Stimulated activated memory B cell treated with anti-CD40 and anti-IgM and Interleukin-4, amounts not matched to agents 10 μg/mL and 1 μg/mL and 100 μg/mL, for 72 hours (primary cell): ENCODE measurements around the gene MTF1.

Experiments
- ATAC-seq: fragments of 150-1000 bp; cut with Tn5 transposase; 2 replicates; pipeline ENCODE4 v1.10.0; 2021
- H3K27ac Mint-ChIP-seq: one replicate; pipeline ENCODE4 v1.8.0; 2022; ENCODE audit warnings: mild to moderate bottlenecking, mixed read lengths
- H3K27me3 Mint-ChIP-seq: one replicate; pipeline ENCODE4 v1.8.0; 2022; ENCODE audit warnings: mixed read lengths
- H3K36me3 Mint-ChIP-seq: one replicate; pipeline ENCODE4 v1.8.0; 2022; ENCODE audit warnings: mixed read lengths
- H3K4me1 Mint-ChIP-seq: one replicate; pipeline ENCODE4 v1.8.0; 2022; ENCODE audit warnings: mixed read lengths
- H3K4me3 Mint-ChIP-seq: one replicate; pipeline ENCODE4 v1.8.0; 2022; ENCODE audit warnings: mild to moderate bottlenecking, moderate library complexity, mixed read lengths
- H3K9me3 Mint-ChIP-seq: one replicate; pipeline ENCODE4 v1.8.0; 2022; ENCODE audit warnings: mixed read lengths

The MTF1 gene

DNA sequence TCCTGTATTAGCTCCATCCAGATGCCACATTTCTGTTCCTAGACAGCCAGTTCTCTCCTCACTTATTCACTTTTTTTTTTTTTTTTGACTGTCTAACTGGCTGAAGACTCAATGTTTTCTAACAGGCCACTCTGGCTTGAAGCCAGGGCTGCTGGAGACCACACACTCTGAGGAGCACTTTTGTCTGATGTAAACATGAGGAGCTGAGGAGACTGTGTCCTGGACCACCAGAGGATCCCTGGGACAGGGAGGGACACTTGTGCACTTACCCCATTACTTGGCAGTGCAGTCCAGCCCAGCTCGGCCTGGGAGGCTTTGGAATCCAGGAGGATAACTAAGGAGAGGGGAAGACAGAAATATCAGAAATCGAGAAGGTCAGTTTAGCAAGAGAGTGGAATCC lies 96.9 kb downstream of the MTF1 start:
- H3K27ac Mint-ChIP-seq = no peak overlapping the region
- peaks cover 6% of the 10 kb centered on the region for H3K36me3 Mint-ChIP-seq
- peaks cover 3% of the 10 kb centered on the region for H3K9me3 Mint-ChIP-seq
- H3K4me1 Mint-ChIP-seq = peaks cover 28% of the 10 kb centered on the region
- ATAC-seq = no peak
- peaks cover 52% of the 10 kb centered on the region for H3K27me3 Mint-ChIP-seq
- H3K4me3 Mint-ChIP-seq = no peak overlapping the region

DNA sequence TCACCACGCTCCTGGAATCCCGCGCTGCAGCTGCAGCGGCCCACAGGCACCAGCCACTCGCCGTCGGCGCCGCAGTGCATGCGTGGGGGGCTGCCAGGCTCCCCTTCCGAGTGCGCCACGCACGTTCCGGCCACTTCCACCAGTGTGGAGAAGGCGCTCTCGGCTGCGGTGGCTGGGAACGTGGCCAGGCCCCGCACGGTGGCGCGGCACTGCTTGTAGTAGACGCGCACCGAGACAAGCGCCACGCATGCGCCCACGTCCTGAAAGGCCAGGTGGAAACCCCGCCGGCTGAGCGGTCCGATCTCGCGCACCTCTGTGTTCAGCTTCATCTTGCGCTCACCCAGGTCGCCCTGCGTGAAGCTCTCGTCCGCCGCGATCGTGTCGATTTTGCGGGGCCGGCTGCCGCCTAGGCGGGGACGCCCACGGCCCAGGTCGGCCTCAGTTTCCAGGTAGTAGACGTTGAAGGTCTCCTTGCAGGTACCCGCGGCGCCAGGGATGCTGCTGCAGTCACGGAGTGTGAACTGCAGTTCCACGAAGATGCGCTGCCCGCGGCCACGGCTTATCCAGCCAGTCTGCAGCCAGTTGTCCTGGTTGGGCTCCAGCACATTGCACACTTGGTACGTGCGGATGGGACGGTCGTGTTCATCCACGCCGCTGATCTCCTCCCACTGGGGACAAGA lies 97.8 kb downstream of the MTF1 start:
- Mint-ChIP-seq H3K36me3 (peaks cover 6% of the 10 kb centered on the region), H3K4me3 (no peak overlapping the region), H3K27me3 (peaks cover 46% of the 10 kb centered on the region), H3K9me3 (peaks cover 3% of the 10 kb centered on the region), H3K4me1 (peaks cover 25% of the 10 kb centered on the region), H3K27ac (no peak overlapping the region)
- no peak for ATAC-seq
